Prostate gland (tissue), 2 donors: ENCODE results near the gene RPTOR.

Source experiments
- POLR2A ChIP-seq: fragments of 450-650 bp; IDR thresholded peaks from one replicate; pipeline ENCODE4 v1.6.1; 2016; ENCODE audit warnings: antibody characterized with exemption, mild to moderate bottlenecking
- POLR2AphosphoS5 ChIP-seq: sonication (generic); formaldehyde crosslinking; IDR thresholded peaks from one replicate; pipeline ENCODE4 v1.6.1; 2017; ENCODE audit warnings: antibody characterized with exemption
- TF ChIP-seq, protein P1 (sequence below), 4 experiments: fragments of 200-600 bp in 2 of 4; fragments of 450-650 bp in 2 of 4; sonication (generic) in 2 of 4; IDR thresholded peaks; 1 replicate in 3 of 4; 2 replicates in 1 of 4; pipeline ENCODE4 v1.5.1; 2016 to 2019; ENCODE audit warnings: antibody characterized with exemption in 4 of 4, mild to moderate bottlenecking in 2 of 4, moderate library complexity in 2 of 4

DNA sequence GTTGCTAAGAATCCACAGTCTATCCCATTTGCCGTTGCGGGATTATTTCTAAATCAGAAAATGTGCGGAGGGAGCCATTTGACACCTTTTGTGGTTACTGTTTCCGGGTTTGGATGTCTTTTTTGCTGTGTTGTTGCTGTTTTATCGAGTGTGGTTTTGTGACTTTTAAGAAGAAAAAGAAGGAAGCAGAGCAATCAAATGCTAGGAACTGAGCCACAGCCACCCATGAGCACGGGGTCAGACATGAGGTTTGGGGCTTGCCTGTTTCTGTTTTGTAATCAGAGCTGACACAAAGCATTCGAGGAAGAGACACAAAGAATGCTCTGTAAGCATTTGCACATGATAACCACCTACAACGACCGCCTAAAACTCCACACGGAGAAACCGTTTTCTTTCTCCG lies 393.9 kb downstream of the RPTOR start:
- TF ChIP-seq, protein P1, sequence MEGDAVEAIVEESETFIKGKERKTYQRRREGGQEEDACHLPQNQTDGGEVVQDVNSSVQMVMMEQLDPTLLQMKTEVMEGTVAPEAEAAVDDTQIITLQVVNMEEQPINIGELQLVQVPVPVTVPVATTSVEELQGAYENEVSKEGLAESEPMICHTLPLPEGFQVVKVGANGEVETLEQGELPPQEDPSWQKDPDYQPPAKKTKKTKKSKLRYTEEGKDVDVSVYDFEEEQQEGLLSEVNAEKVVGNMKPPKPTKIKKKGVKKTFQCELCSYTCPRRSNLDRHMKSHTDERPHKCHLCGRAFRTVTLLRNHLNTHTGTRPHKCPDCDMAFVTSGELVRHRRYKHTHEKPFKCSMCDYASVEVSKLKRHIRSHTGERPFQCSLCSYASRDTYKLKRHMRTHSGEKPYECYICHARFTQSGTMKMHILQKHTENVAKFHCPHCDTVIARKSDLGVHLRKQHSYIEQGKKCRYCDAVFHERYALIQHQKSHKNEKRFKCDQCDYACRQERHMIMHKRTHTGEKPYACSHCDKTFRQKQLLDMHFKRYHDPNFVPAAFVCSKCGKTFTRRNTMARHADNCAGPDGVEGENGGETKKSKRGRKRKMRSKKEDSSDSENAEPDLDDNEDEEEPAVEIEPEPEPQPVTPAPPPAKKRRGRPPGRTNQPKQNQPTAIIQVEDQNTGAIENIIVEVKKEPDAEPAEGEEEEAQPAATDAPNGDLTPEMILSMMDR (IDR thresholded peaks at IDR 0.05) = no peak
- TF ChIP-seq POLR2A (no peak), POLR2AphosphoS5 (no peak)
